Measurements from ENCODE around the gene PALD1.

PALD1 gene

GRCh38 chr10:70598857-70599295 is 120.3 kb downstream of the PALD1 start:
- in situ Hi-C loops (cut with MboI; ENCODE audit: low sequenced_read_pairs, unreplicated experiment): no loop called here
- no peak for TF ChIP-seq CTCF (IDR thresholded peaks at IDR 0.05; ENCODE audit: borderline replicate concordance, control extremely low read depth, extremely low read depth, insufficient read depth, missing control alignments)
- no peak for DNase-seq (ENCODE audit: low spot score)

- in situ Hi-C loops (cut with MboI; ENCODE audit: low sequenced_read_pairs, unreplicated experiment): no loop called here
- no peak for DNase-seq (ENCODE audit: low spot score)
- no peak for TF ChIP-seq CTCF (IDR thresholded peaks at IDR 0.05; ENCODE audit: borderline replicate concordance, control extremely low read depth, extremely low read depth, insufficient read depth, missing control alignments)
These were observed 120.8 kb downstream of the PALD1 start for GRCh38 chr10:70599319-70599718.

GRCh38 chr10:70599791-70600190 is 121.2 kb downstream of the PALD1 start:
- no peak for TF ChIP-seq CTCF (IDR thresholded peaks at IDR 0.05; ENCODE audit: borderline replicate concordance, control extremely low read depth, extremely low read depth, insufficient read depth, missing control alignments)
- no peak for DNase-seq (ENCODE audit: low spot score)
- in situ Hi-C loops (cut with MboI; ENCODE audit: low sequenced_read_pairs, unreplicated experiment): no loop called here

GRCh38 chr10:70600512-70601395 is 122.2 kb downstream of the PALD1 start:
- in situ Hi-C loops (cut with MboI; ENCODE audit: low sequenced_read_pairs, unreplicated experiment): no loop called here
- TF ChIP-seq CTCF (IDR thresholded peaks at IDR 0.05; ENCODE audit: borderline replicate concordance, control extremely low read depth, extremely low read depth, insufficient read depth, missing control alignments): no peak

GRCh38 chr10:70601746-70602145 is 123.2 kb downstream of the PALD1 start:
- no peak for DNase-seq (ENCODE audit: low spot score)
- TF ChIP-seq CTCF (IDR thresholded peaks at IDR 0.05; ENCODE audit: borderline replicate concordance, control extremely low read depth, extremely low read depth, insufficient read depth, missing control alignments): no peak
- in situ Hi-C loops (cut with MboI; ENCODE audit: low sequenced_read_pairs, unreplicated experiment): no loop called here

More at GRCh38 chr10:70600512-70601395, 122.2 kb downstream of the PALD1 start:
- no peak for DNase-seq (ENCODE audit: low spot score)

- in situ Hi-C loops (cut with MboI; ENCODE audit: low sequenced_read_pairs, unreplicated experiment): no loop called here
- no peak for DNase-seq (ENCODE audit: low spot score)
- TF ChIP-seq CTCF (IDR thresholded peaks at IDR 0.05; ENCODE audit: borderline replicate concordance, control extremely low read depth, extremely low read depth, insufficient read depth, missing control alignments): no peak
These were observed 124.3 kb downstream of the PALD1 start, which contains the start of gene PRF1 for GRCh38 chr10:70602665-70603448. Gene PRF1, minus strand, starts transcription at chr10:70602741. Its CDS starts 1,839 bp downstream, at chr10:70600902.
